ENCODE data around the gene ASAP2.

The ASAP2 gene

GRCh38 chr2:9300829-9301453 is 94.3 kb downstream of the ASAP2 start:
- no peak for DNase-seq

GRCh38 chr2:9302755-9303154 is 96.1 kb downstream of the ASAP2 start:
- DNase-seq: no peak

- no peak for DNase-seq
Measured at GRCh38 chr2:9303528-9304225, 97.1 kb downstream of the ASAP2 start.

- no peak for DNase-seq
Measured at GRCh38 chr2:9306911-9307310, 100.3 kb downstream of the ASAP2 start.

- no peak for DNase-seq
Measured at GRCh38 chr2:9307535-9307934, 100.9 kb downstream of the ASAP2 start.

- no peak for DNase-seq
Measured at GRCh38 chr2:9308186-9308955, 101.8 kb downstream of the ASAP2 start.

GRCh38 chr2:9309147-9309546 is 102.5 kb downstream of the ASAP2 start:
- no peak for DNase-seq

GRCh38 chr2:9310377-9310776 is 103.8 kb downstream of the ASAP2 start:
- peak; percentile 46 to 80 for DNase-seq

- DNase-seq: peak; percentile 32 to 56
Measured at GRCh38 chr2:9310798-9311197, 104.2 kb downstream of the ASAP2 start.

- DNase-seq: peak in 1 of 2 donors; percentile 11
Measured at GRCh38 chr2:9311488-9311887, 104.9 kb downstream of the ASAP2 start.

GRCh38 chr2:9312591-9312990 is 106.0 kb downstream of the ASAP2 start:
- peak in 1 of 2 donors; percentile 6 for DNase-seq

GRCh38 chr2:9313443-9313842 is 106.8 kb downstream of the ASAP2 start:
- no peak for DNase-seq

GRCh38 chr2:9315280-9315847 is 108.8 kb downstream of the ASAP2 start:
- no peak for DNase-seq

GRCh38 chr2:9317559-9317958 is 110.9 kb downstream of the ASAP2 start:
- DNase-seq: no peak

GRCh38 chr2:9318461-9319337 is 112.1 kb downstream of the ASAP2 start:
- no peak for DNase-seq

GRCh38 chr2:9319338-9319715 is 112.7 kb downstream of the ASAP2 start:
- DNase-seq: no peak

- no peak for DNase-seq
Measured at GRCh38 chr2:9322576-9322975, 116.0 kb downstream of the ASAP2 start.

GRCh38 chr2:9325428-9325827 is 118.8 kb downstream of the ASAP2 start:
- DNase-seq: no peak

- no peak for DNase-seq
Measured at GRCh38 chr2:9326975-9327374, 120.4 kb downstream of the ASAP2 start.

- DNase-seq: no peak
Measured at GRCh38 chr2:9327873-9328352, 121.3 kb downstream of the ASAP2 start.

GRCh38 chr2:9328931-9329330 is 122.3 kb downstream of the ASAP2 start:
- DNase-seq: no peak

GRCh38 chr2:9329497-9329896 is 122.9 kb downstream of the ASAP2 start:
- no peak for DNase-seq

Measured in inflammatory macrophage treated with lipopolysaccharide for 1 hour (primary cell).